ENCODE measurements around the gene SLAMF1.

SLAMF1 gene

GRCh38 chr1:160558660-160559380 is 88.0 kb downstream of the SLAMF1 start:
- no peak for DNase-seq

Measured in fibroblast of skin of right biceps (primary cell).